Measurements from ENCODE around the gene AUP1. TPM values are rescaled to one million over a fixed set of nuclear protein-coding genes. Genes with fewer than 3 reads are reported as not detected.
"Not testable (repeated sequence)": the region's sequence is repeated elsewhere in the genome, so short reads cannot be mapped to it uniquely, and the experiment has no call there.

Gene AUP1
- total RNA-seq, 1 experiment from 2014 or later, result 154 TPM

DNA sequence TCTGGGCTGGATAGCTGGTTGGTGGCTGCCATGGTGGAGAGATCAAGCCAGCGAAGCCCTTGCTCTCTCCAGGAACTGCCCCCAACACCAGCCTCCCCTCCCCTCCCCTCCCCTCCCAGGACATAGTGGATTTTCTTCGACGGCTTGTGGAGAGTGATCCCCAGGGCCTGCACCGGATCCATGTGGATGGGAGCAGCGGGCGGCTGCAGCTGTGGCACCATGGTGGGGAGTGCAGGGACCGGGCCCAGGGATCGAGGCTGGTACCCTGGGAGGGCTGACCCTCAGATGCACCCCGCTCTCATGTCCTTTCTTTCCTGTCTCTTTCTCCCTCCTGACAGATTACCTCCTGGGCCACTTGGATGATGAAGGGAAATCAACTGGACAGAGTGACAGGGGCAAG is 39.6 kb downstream of the AUP1 start:
- H3K4me1 ChIP-seq, result peaks cover 37% of the 10 kb centered on the region
- H3K36me3 Mint-ChIP-seq (ENCODE audit: insufficient read depth, unreplicated experiment), result peaks cover 41% of the 10 kb centered on the region

DNA sequence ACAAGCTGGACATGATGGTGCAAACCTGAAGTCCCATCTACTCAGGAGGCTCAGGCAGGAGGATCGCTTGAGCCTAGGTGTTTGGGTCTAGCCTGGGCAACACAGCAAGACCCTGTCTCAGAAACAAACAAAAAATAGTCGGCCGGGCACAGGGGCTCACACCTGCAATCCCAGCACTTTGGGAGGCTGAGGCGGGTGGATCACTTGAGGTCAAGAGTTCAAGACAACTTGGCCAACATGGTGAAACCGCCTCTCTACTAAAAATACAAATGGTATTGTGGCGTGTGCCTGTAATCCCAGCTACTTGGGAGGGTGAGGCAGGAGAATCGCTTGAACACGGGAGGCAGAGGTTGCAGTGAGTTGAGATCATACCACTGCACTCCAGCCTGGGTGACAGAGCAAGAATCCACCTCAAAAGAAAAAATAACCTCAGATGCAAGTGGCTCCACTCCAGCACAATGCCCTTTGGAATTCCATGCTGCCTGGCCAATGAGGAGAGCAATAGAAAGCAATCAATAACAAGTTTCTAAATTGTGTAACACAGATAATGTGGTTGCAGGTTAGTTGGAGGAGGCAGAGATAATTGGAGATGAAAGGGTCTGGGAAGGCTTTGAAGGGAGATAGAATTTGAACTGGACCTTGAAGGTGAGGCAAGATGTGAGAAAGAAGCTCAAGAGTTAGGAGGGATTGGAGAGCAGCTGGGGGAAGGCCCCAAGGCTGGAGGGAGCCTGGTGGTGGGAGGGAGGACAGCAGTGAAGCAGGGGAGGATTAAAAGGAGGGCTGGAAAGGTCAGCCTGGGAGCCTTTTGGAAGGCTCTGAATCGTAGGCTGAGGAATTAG is 40.6 kb downstream of the AUP1 start:
- H3K4me3 Mint-ChIP-seq (ENCODE audit: unreplicated experiment), result peak overlapping the region; percentile 51
- Histone ChIP-seq H3K27me3 (replicated peaks; ENCODE audit: control insufficient read depth, insufficient read depth, low read length) (no peaks in the 10 kb centered on the region), H3K36me3 (ENCODE audit: control insufficient read depth, insufficient read depth, low read length) (peaks cover 2% of the 10 kb centered on the region; the same call in 1 of the 2 replicates), H3K4me1 (peaks cover 37% of the 10 kb centered on the region), H3K9me3 (no peaks in the 10 kb centered on the region), H3K4me3 (ENCODE audit: low read depth, low read length) (no peak overlapping the region)
- TF ChIP-seq, protein P1, sequence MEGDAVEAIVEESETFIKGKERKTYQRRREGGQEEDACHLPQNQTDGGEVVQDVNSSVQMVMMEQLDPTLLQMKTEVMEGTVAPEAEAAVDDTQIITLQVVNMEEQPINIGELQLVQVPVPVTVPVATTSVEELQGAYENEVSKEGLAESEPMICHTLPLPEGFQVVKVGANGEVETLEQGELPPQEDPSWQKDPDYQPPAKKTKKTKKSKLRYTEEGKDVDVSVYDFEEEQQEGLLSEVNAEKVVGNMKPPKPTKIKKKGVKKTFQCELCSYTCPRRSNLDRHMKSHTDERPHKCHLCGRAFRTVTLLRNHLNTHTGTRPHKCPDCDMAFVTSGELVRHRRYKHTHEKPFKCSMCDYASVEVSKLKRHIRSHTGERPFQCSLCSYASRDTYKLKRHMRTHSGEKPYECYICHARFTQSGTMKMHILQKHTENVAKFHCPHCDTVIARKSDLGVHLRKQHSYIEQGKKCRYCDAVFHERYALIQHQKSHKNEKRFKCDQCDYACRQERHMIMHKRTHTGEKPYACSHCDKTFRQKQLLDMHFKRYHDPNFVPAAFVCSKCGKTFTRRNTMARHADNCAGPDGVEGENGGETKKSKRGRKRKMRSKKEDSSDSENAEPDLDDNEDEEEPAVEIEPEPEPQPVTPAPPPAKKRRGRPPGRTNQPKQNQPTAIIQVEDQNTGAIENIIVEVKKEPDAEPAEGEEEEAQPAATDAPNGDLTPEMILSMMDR (IDR thresholded peaks at IDR 0.05; ENCODE audit: insufficient read depth in 1 of 2, low read depth in 1 of 2, low read length in 1 of 2, severe bottlenecking in 1 of 2, unreplicated experiment in 1 of 2), result peak in 1 of 2 experiments; percentile 14
- peak; percentile 83 to 86 for DNase-seq
- CTCF ChIA-PET, result interaction anchor here (0.5 to 2.0 kb wide), 5 partner anchors 10 to 48 kb away, joined by 3 to 9 read pairs (median 4); partner anchors contain the start of genes LBX2 and PCGF1
- POLR2A ChIA-PET, result interaction anchor here (0.7 to 2.0 kb wide), 6 partner anchors 13 to 48 kb away, joined by 4 to 17 read pairs (median 5); partner anchors contain the start of genes INO80B, LBX2 and MRPL53
- H3K27ac Mint-ChIP-seq (ENCODE audit: unreplicated experiment), result peak overlapping the region; percentile 39
- intact Hi-C loops (cut with micrococcal nuclease; ENCODE audit: unreplicated experiment), result loop anchor here (1.0 kb wide), 2 partner anchors 9 to 13 kb away; no protein-coding TSS in a partner anchor
- BruUV-seq (replicated peaks), result no TSS peak
- H3K27me3 Mint-ChIP-seq (ENCODE audit: insufficient read depth, unreplicated experiment), result no peaks in the 10 kb centered on the region
- peaks cover 44% of the 10 kb centered on the region for H3K36me3 Mint-ChIP-seq (ENCODE audit: insufficient read depth, unreplicated experiment)
- peaks cover 28% of the 10 kb centered on the region for H3K4me1 Mint-ChIP-seq (ENCODE audit: low read depth, unreplicated experiment)
- H3K9me3 Mint-ChIP-seq (ENCODE audit: unreplicated experiment), result no peaks in the 10 kb centered on the region

More for the DNA sequence above, 39.6 kb downstream of the AUP1 start:
- Histone ChIP-seq H3K27me3 (replicated peaks; ENCODE audit: control insufficient read depth, insufficient read depth, low read length) (no peaks in the 10 kb centered on the region), H3K36me3 (ENCODE audit: control insufficient read depth, insufficient read depth, low read length) (peaks cover 2% of the 10 kb centered on the region; the same call in 1 of the 2 replicates), H3K9me3 (no peaks in the 10 kb centered on the region), H3K4me3 (ENCODE audit: low read depth, low read length) (no peak overlapping the region)
- no peaks in the 10 kb centered on the region for H3K9me3 Mint-ChIP-seq (ENCODE audit: unreplicated experiment)
- H3K4me1 Mint-ChIP-seq (ENCODE audit: low read depth, unreplicated experiment), result peaks cover 22% of the 10 kb centered on the region
- H3K4me3 Mint-ChIP-seq (ENCODE audit: unreplicated experiment), result no peak overlapping the region
- intact Hi-C loops (cut with micrococcal nuclease; ENCODE audit: unreplicated experiment), result loop anchor here (1.0 kb wide), 2 partner anchors 8 to 12 kb away; no protein-coding TSS in a partner anchor
- H3K27ac Mint-ChIP-seq (ENCODE audit: unreplicated experiment), result peak overlapping the region; percentile 39
- CTCF ChIA-PET, result interaction anchor here (1.1 to 2.0 kb wide), 4 partner anchors 9 to 49 kb away, joined by 3 to 9 read pairs (median 5); partner anchors contain the start of genes LBX2 and PCGF1
- TF ChIP-seq, protein P1 (IDR thresholded peaks at IDR 0.05; ENCODE audit: insufficient read depth in 1 of 2, low read depth in 1 of 2, low read length in 1 of 2, severe bottlenecking in 1 of 2, unreplicated experiment in 1 of 2), result no peak
- no TSS peak for BruUV-seq (replicated peaks)
- no peak for DNase-seq
- POLR2A ChIA-PET, result interaction anchor here (0.7 to 2.0 kb wide), 4 partner anchors 12 to 89 kb away, joined by 3 to 17 read pairs (median 6); partner anchors contain the start of genes LBX2 and MRPL53
- H3K27me3 Mint-ChIP-seq (ENCODE audit: insufficient read depth, unreplicated experiment), result no peaks in the 10 kb centered on the region

GRCh38 chr2:74486141-74486540 is 43.4 kb downstream of the AUP1 start:
- H3K27ac Mint-ChIP-seq (ENCODE audit: unreplicated experiment), result no peak overlapping the region
- H3K9me3 Mint-ChIP-seq (ENCODE audit: unreplicated experiment), result no peaks in the 10 kb centered on the region
- peaks cover 53% of the 10 kb centered on the region for H3K36me3 Mint-ChIP-seq (ENCODE audit: insufficient read depth, unreplicated experiment)
- ChIA-PET POLR2A (interaction anchor here (0.7 kb wide), 1 partner anchor 96 kb away, joined by 4 read pairs; no protein-coding TSS in a partner anchor), CTCF (no interaction called here)
- no peaks in the 10 kb centered on the region for H3K9me3 ChIP-seq
- H3K4me3 ChIP-seq (ENCODE audit: low read depth, low read length), result no peak overlapping the region
- no peaks in the 10 kb centered on the region for H3K27me3 ChIP-seq (replicated peaks; ENCODE audit: control insufficient read depth, insufficient read depth, low read length)
- DNase-seq, result no peak
- H3K27me3 Mint-ChIP-seq (ENCODE audit: insufficient read depth, unreplicated experiment), result no peaks in the 10 kb centered on the region
- intact Hi-C loops (cut with micrococcal nuclease; ENCODE audit: unreplicated experiment), result no loop called here
- H3K4me1 ChIP-seq, result peaks cover 40% of the 10 kb centered on the region
- H3K4me3 Mint-ChIP-seq (ENCODE audit: unreplicated experiment), result no peak overlapping the region
- no TSS peak for BruUV-seq (replicated peaks)
- H3K4me1 Mint-ChIP-seq (ENCODE audit: low read depth, unreplicated experiment), result peaks cover 35% of the 10 kb centered on the region
- peaks cover 2% of the 10 kb centered on the region; the same call in 1 of the 2 replicates for H3K36me3 ChIP-seq (ENCODE audit: control insufficient read depth, insufficient read depth, low read length)
- TF ChIP-seq, protein P1 (IDR thresholded peaks at IDR 0.05; ENCODE audit: insufficient read depth in 1 of 2, low read depth in 1 of 2, low read length in 1 of 2, severe bottlenecking in 1 of 2, unreplicated experiment in 1 of 2), result no peak

DNA sequence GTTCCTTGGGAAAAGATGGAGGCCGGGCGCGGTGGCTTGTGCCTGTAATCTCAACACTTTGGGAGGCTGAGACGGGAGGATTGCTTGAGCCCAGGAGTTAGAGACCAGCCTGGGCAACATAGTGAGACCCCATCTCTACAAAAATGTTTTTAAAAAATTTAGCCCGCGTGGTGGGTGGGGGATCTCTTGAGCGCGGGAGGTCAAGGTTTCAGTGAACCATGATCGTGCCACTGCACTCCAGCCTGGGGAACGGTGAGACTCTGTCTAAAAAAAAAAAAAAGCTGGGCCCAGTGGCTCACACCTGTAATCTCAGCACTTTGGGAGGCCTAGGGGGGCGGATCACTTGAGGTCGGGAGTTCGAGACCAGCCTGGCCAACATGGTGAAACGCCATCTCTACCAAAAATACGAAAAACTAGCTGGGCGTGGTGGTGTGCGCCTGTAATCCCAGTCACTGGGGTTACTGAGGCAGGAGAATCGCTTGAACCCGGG is 45.8 kb downstream of the AUP1 start:
- Mint-ChIP-seq H3K27ac (ENCODE audit: unreplicated experiment) (peak overlapping the region; percentile 90), H3K4me1 (ENCODE audit: low read depth, unreplicated experiment) (peaks cover 25% of the 10 kb centered on the region), H3K36me3 (ENCODE audit: insufficient read depth, unreplicated experiment) (peaks cover 64% of the 10 kb centered on the region), H3K4me3 (ENCODE audit: unreplicated experiment) (peak overlapping the region; percentile 82)
- BruUV-seq (replicated peaks); H3K36me3 ChIP-seq (ENCODE audit: control insufficient read depth, insufficient read depth, low read length); H3K9me3 Mint-ChIP-seq (ENCODE audit: unreplicated experiment); H3K27me3 Mint-ChIP-seq (ENCODE audit: insufficient read depth, unreplicated experiment); H3K27me3 ChIP-seq (replicated peaks; ENCODE audit: control insufficient read depth, insufficient read depth, low read length); H3K9me3 ChIP-seq; DNase-seq: not testable (repeated sequence)
- POLR2A ChIA-PET, result interaction anchor here (0.9 kb wide), 1 partner anchor 43 kb away, joined by 3 read pairs; no protein-coding TSS in a partner anchor
- Histone ChIP-seq H3K4me3 (ENCODE audit: low read depth, low read length) (peak overlapping the region; percentile 76), H3K4me1 (peaks cover 19% of the 10 kb centered on the region)
- intact Hi-C loops (cut with micrococcal nuclease; ENCODE audit: unreplicated experiment), result loop anchor here (1.0 to 2.0 kb wide), 9 partner anchors 11 to 104 kb away; partner anchors contain the start of genes AUP1, HTRA2, LBX2 and MRPL53
- CTCF ChIA-PET, result interaction anchor here (1.4 to 1.8 kb wide), 3 partner anchors 18 to 106 kb away, joined by 6 to 8 read pairs (median 8); partner anchors contain the start of gene WBP1
